Hepatocyte (in vitro differentiated cells): ENCODE results near the gene CENPQ.

Experiments
- EZH2 ChIP-seq: fragments of 200-600 bp; sonication (generic); IDR thresholded peaks from 2 replicates; pipeline ENCODE4 v1.6.1; 2016; ENCODE audit warnings: antibody characterized with exemption, mild to moderate bottlenecking, borderline replicate concordance
- TF ChIP-seq, protein P1 (sequence below): fragments of 200-600 bp; sonication (generic); IDR thresholded peaks from 2 replicates; pipeline ENCODE4 v1.5.1; 2016; ENCODE audit warnings: antibody characterized with exemption, mild to moderate bottlenecking; ENCODE audit not compliant: poor library complexity

DNA sequence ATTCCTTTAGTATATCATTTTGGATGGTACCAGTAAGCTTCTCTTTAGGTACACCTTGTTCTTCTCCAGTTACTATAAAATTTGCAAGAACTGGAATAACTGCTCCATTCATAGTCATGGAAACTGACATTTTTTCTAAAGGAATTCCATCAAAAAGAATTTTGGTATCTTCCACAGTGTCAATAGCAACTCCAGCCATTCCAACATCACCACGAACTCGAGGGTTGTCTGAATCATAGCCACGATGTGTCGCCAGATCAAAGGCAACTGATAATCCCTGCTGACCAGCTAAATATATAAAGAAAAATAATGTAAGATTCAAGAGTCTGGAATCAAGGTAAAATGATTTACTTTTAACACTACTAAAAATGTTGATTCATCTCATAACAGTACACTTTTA lies 5.4 kb upstream of the CENPQ start:
- TF ChIP-seq, protein P1, sequence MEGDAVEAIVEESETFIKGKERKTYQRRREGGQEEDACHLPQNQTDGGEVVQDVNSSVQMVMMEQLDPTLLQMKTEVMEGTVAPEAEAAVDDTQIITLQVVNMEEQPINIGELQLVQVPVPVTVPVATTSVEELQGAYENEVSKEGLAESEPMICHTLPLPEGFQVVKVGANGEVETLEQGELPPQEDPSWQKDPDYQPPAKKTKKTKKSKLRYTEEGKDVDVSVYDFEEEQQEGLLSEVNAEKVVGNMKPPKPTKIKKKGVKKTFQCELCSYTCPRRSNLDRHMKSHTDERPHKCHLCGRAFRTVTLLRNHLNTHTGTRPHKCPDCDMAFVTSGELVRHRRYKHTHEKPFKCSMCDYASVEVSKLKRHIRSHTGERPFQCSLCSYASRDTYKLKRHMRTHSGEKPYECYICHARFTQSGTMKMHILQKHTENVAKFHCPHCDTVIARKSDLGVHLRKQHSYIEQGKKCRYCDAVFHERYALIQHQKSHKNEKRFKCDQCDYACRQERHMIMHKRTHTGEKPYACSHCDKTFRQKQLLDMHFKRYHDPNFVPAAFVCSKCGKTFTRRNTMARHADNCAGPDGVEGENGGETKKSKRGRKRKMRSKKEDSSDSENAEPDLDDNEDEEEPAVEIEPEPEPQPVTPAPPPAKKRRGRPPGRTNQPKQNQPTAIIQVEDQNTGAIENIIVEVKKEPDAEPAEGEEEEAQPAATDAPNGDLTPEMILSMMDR, result no peak
- TF ChIP-seq EZH2, result no peak
